Loucy (cell line): Measurements from ENCODE around the gene RGS1.

ENCODE experiments used
- H2AFZ ChIP-seq: fragments of 200-600 bp; sonication (generic); 2 replicates; pipeline ENCODE4 v1.6.0; 2016; ENCODE audit warnings: antibody characterized with exemption, mild to moderate bottlenecking, low read length, moderate library complexity
- H3F3A ChIP-seq: fragments of 200-600 bp; 2 replicates; pipeline ENCODE4 v1.6.0; 2016; ENCODE audit warnings: antibody characterized with exemption, low read depth, mild to moderate bottlenecking
- H3K27me3 ChIP-seq: fragments of 200-600 bp; sonication (generic); 2 replicates; pipeline ENCODE4 v1.6.1; 2014; ENCODE audit warnings: low read length, mild to moderate bottlenecking; ENCODE audit not compliant: insufficient read depth, poor library complexity, severe bottlenecking
- H3K36me3 ChIP-seq: fragments of 200-600 bp; sonication (generic); 2 replicates; pipeline ENCODE4 v1.6.1; 2016; ENCODE audit warnings: low read length; ENCODE audit not compliant: insufficient read depth
- H3K4me1 ChIP-seq: fragments of 200-600 bp; sonication (generic); 2 replicates; pipeline ENCODE4 v1.5.1; 2014; ENCODE audit warnings: low read length, mild to moderate bottlenecking; ENCODE audit not compliant: insufficient read depth, poor library complexity, severe bottlenecking
- H3K4me2 ChIP-seq: fragments of 200-600 bp; sonication (generic); 2 replicates; pipeline ENCODE4 v1.6.0; 2014; ENCODE audit warnings: antibody characterized with exemption, low read length, low read depth, mild to moderate bottlenecking; ENCODE audit not compliant: poor library complexity, severe bottlenecking
- H3K4me3 ChIP-seq: fragments of 200-600 bp; sonication (generic); 2 replicates; pipeline ENCODE4 v1.5.1; 2014; ENCODE audit warnings: low read length, mild to moderate bottlenecking, mixed read lengths; ENCODE audit not compliant: poor library complexity, severe bottlenecking
- H3K79me2 ChIP-seq: fragments of 200-600 bp; sonication (generic); 2 replicates; pipeline ENCODE4 v1.6.1; 2014; ENCODE audit warnings: low read length; ENCODE audit not compliant: insufficient read depth
- H3K9ac ChIP-seq: fragments of 200-600 bp; sonication (generic); 2 replicates; pipeline ENCODE4 v1.6.0; 2014; ENCODE audit warnings: mild to moderate bottlenecking, low read depth, low read length, moderate library complexity; ENCODE audit not compliant: poor library complexity, severe bottlenecking
- H3K9me2 ChIP-seq: fragments of 200-600 bp; sonication (generic); replicated peaks from 2 replicates; pipeline ENCODE4 v1.6.1; 2016; ENCODE audit warnings: low read depth, low read length, mixed read lengths
- H3K9me3 ChIP-seq: fragments of 200-600 bp; sonication (generic); 2 replicates; pipeline ENCODE4 v1.6.1; 2014; ENCODE audit warnings: mild to moderate bottlenecking, antibody characterized with exemption, low read length, low read depth; ENCODE audit not compliant: insufficient read depth
- H4K20me1 ChIP-seq: fragments of 200-600 bp; sonication (generic); 2 replicates; pipeline ENCODE4 v1.6.0; 2014; ENCODE audit warnings: antibody characterized with exemption, low read length, mild to moderate bottlenecking; ENCODE audit not compliant: insufficient read depth, poor library complexity, severe bottlenecking
- EZH2phosphoT487 ChIP-seq: fragments of 200-600 bp; IDR thresholded peaks from 2 replicates; pipeline ENCODE4 v1.6.1; 2018; ENCODE audit warnings: antibody characterized with exemption, mild to moderate bottlenecking, moderate library complexity, borderline replicate concordance
- TF ChIP-seq, protein P1 (sequence below): fragments of 200-600 bp; sonication (generic); conservative IDR thresholded peaks from 2 replicates; pipeline ENCODE4 v1.5.1; 2014; ENCODE audit warnings: mild to moderate bottlenecking, antibody characterized with exemption, low read length

The RGS1 gene

DNA sequence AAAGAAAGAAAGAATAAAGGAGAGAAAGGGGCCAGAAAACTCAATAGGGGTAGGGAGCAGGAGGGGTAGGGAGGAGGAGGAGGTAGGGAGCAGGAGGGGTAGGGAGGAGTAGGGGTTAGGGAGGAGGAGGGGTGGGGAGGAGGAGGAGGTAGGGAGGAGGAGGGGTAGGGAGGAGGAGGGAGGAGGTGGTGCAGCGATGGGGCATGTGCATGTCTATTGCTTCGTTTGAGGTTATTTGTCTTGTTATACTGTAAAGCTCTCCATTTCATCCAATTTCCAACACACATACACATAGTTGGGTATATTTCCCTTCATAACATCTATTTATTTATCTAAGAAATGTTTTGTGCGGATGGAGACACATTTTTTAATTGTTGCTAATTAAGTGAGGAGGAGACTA, 19.7 kb downstream of the RGS1 start:
- Histone ChIP-seq H3K27me3 (no peaks in the 10 kb centered on the region), H3F3A (no peaks in the 10 kb centered on the region), H3K4me3 (no peak overlapping the region), H3K9me2 (no peaks in the 10 kb centered on the region), H3K9ac (no peak overlapping the region), H3K4me1 (peaks cover 26% of the 10 kb centered on the region), H3K4me2 (no peak overlapping the region), H3K79me2 (no peaks in the 10 kb centered on the region), H3K36me3 (no peaks in the 10 kb centered on the region), H2AFZ (no peak overlapping the region), H4K20me1 (no peaks in the 10 kb centered on the region), H3K9me3 (no peaks in the 10 kb centered on the region)
- TF ChIP-seq EZH2phosphoT487 = no peak
- TF ChIP-seq, protein P1, sequence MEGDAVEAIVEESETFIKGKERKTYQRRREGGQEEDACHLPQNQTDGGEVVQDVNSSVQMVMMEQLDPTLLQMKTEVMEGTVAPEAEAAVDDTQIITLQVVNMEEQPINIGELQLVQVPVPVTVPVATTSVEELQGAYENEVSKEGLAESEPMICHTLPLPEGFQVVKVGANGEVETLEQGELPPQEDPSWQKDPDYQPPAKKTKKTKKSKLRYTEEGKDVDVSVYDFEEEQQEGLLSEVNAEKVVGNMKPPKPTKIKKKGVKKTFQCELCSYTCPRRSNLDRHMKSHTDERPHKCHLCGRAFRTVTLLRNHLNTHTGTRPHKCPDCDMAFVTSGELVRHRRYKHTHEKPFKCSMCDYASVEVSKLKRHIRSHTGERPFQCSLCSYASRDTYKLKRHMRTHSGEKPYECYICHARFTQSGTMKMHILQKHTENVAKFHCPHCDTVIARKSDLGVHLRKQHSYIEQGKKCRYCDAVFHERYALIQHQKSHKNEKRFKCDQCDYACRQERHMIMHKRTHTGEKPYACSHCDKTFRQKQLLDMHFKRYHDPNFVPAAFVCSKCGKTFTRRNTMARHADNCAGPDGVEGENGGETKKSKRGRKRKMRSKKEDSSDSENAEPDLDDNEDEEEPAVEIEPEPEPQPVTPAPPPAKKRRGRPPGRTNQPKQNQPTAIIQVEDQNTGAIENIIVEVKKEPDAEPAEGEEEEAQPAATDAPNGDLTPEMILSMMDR = no peak

DNA sequence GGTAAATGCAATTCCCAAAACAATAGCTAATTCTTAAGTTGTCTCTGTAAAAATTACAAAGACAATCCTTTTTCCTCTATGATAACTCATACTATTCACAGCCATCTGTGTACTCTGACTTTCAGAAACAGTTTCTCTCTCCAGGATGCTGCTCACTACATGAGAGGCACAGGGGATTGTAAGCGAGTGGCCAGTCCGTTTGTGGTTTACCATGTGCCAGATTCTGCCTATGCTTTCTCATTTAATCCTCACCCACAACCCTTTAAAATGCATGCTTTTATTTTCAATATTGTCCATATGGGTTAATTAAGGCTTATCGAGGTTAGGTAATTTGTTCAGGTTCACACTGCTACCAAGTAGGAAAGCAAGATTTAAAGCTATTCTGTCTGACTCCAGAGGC, 23.0 kb downstream of the RGS1 start:
- Histone ChIP-seq H3K9ac (no peak overlapping the region), H3F3A (no peaks in the 10 kb centered on the region), H3K36me3 (no peaks in the 10 kb centered on the region), H3K4me3 (no peak overlapping the region), H3K4me2 (peak overlapping the region; percentile 30), H3K27me3 (no peaks in the 10 kb centered on the region), H2AFZ (no peak overlapping the region), H3K9me3 (no peaks in the 10 kb centered on the region), H3K79me2 (no peaks in the 10 kb centered on the region), H4K20me1 (no peaks in the 10 kb centered on the region), H3K4me1 (peaks cover 33% of the 10 kb centered on the region), H3K9me2 (no peaks in the 10 kb centered on the region)
- TF ChIP-seq, protein P1 = no peak
- TF ChIP-seq EZH2phosphoT487 = no peak

DNA sequence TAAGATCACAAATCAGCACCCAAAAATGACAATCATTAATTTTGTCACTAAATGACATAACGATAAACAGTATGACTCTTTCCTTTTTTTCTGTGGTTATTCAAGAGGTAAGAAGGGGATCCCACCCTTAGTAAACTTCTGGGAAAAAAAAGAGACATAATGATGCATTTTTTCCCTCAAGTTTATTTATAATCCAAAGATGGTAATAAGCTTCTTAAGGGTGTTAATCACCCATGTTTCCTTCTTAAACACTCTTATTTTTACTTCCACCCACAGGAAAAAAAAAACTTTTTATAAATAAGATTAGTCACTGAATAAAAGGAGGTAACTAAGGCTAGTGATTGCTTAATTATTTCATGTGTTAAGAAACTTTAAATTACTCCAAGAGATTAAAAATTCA, 24.7 kb downstream of the RGS1 start:
- no peaks in the 10 kb centered on the region for H4K20me1 ChIP-seq
- H3K4me1 ChIP-seq = peaks cover 39% of the 10 kb centered on the region
- no peaks in the 10 kb centered on the region for H3K27me3 ChIP-seq
- TF ChIP-seq, protein P1 = no peak
- no peak for TF ChIP-seq EZH2phosphoT487
- H3K36me3 ChIP-seq = no peaks in the 10 kb centered on the region
- no peak overlapping the region for H3K9ac ChIP-seq
- no peak overlapping the region for H3K4me3 ChIP-seq
- no peaks in the 10 kb centered on the region for H3K9me3 ChIP-seq
- no peaks in the 10 kb centered on the region for H3K9me2 ChIP-seq
- H3K79me2 ChIP-seq = no peaks in the 10 kb centered on the region
- H3K4me2 ChIP-seq = no peak overlapping the region
- no peaks in the 10 kb centered on the region for H3F3A ChIP-seq
- no peak overlapping the region for H2AFZ ChIP-seq
